ENCODE measurements around the gene AFAP1.

AFAP1 gene

DNA sequence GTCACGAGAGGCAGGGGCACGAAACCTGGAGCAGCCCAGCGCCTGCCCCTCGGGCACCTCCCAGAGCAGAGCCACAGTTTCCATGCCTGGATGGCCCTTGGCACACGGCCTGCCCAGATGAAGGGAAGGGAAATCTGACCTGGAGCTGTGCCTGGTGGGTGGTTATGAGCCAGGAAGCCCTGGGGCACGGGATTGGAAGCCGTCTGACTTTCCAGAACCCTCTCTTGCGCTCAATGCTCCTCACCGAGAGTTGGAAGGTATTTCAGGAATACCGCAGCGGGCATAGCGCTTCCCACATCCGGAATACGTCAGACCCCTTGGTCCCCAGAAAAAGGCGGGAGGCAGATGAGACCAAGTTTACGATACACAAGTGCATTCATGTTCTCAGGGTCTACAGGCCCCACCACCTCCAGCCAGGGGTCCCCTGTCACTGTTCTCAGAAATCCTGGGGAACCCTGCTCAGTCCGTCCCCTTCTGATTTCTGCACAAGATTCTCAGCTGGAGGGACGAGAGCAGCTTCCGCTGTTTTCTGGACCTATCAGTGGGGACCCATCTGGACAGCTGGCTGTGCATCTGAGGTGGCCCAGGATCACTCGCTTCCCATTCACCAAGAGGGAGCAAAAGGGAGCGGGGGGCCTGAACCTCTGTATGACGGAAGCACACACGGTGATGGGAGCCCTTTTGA, 172.9 kb downstream of the AFAP1 start:
- DNase-seq (ENCODE audit: low spot score): no peak
- TF ChIP-seq, protein P1, sequence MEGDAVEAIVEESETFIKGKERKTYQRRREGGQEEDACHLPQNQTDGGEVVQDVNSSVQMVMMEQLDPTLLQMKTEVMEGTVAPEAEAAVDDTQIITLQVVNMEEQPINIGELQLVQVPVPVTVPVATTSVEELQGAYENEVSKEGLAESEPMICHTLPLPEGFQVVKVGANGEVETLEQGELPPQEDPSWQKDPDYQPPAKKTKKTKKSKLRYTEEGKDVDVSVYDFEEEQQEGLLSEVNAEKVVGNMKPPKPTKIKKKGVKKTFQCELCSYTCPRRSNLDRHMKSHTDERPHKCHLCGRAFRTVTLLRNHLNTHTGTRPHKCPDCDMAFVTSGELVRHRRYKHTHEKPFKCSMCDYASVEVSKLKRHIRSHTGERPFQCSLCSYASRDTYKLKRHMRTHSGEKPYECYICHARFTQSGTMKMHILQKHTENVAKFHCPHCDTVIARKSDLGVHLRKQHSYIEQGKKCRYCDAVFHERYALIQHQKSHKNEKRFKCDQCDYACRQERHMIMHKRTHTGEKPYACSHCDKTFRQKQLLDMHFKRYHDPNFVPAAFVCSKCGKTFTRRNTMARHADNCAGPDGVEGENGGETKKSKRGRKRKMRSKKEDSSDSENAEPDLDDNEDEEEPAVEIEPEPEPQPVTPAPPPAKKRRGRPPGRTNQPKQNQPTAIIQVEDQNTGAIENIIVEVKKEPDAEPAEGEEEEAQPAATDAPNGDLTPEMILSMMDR (IDR thresholded peaks at IDR 0.05; ENCODE audit: extremely low read depth, missing control alignments): no peak

DNA sequence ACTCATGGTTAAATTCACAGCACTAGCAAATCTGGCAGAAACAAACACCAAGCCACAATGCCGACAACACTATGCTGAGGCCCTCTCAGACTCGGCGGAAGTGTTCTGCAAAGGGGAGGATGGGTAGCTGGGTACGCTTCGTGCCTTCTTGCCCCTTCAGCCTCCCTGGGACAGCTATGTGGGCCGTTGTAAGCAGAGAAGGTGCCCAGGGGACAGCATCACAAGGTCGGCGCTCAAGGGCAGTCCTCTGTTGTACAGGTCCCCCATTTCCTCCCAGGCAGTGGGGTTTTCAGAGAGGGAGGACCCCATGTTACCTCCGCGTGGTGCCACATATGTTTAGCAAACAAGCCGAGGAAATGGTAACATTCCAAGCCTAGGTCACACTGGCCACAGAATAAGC, 173.6 kb downstream of the AFAP1 start:
- TF ChIP-seq, protein P1 (IDR thresholded peaks at IDR 0.05; ENCODE audit: extremely low read depth, missing control alignments): no peak
- DNase-seq (ENCODE audit: low spot score): no peak

DNA sequence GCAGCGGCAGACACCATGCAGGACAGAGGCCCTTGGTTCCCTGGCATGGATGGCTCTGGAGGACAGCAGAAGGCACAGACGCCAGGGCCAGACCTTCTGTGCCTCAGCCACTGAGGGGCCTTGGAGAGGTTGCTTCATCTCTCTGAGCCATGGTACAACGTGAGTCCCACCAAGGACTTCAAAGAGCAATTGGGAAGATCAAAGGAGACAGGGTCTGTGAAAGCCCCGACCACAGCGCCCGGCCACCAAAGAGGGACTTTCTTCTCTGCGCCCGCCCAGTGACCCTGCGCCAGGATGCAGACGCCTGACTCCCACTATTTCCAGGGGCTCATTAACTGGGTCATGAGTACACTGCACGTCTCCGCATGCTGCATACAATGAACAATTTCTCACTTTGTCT, 174.0 kb downstream of the AFAP1 start:
- DNase-seq (ENCODE audit: low spot score): no peak
- TF ChIP-seq, protein P1 (IDR thresholded peaks at IDR 0.05; ENCODE audit: extremely low read depth, missing control alignments): no peak

DNA sequence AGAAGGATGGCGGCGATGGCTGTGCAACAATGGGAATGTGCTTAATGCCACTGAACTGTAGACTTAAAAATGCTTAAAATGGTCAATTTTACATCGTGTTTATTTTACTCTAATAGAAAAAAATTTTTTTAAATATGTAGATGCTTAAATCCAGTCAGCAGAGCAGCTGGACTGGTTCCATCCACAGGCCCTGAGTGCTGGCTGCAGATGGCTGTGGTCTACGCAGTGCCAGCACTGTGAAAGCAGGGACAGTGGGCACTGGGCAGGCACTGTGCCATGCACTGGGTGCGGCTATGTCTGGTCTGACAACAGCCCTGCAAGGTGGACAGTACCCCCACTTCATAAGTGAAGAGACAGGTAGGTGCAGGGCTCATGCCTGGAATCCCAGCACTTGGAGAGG, 175.2 kb downstream of the AFAP1 start:
- DNase-seq (ENCODE audit: low spot score): no peak
- TF ChIP-seq, protein P1 (IDR thresholded peaks at IDR 0.05; ENCODE audit: extremely low read depth, missing control alignments): no peak

DNA sequence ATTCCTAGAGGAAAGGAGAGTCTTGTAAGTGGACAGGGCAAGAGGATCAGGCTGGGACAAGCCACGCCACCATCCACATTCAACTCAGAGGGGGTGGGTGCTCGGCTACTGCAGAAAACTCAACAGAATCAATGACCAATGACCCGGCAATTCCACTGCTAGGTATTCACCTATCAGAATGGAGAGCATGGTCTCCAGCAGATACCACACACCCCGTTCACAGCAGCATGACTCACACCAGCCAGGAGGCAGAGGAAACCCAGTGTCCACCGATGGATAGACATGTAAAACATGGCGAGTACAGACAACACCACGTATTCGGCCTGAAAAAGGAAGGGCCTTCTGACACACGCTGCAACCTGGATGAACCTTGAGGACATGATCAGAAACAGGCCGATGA, 175.9 kb downstream of the AFAP1 start:
- TF ChIP-seq, protein P1 (IDR thresholded peaks at IDR 0.05; ENCODE audit: extremely low read depth, missing control alignments): no peak
- no peak for DNase-seq (ENCODE audit: low spot score)

DNA sequence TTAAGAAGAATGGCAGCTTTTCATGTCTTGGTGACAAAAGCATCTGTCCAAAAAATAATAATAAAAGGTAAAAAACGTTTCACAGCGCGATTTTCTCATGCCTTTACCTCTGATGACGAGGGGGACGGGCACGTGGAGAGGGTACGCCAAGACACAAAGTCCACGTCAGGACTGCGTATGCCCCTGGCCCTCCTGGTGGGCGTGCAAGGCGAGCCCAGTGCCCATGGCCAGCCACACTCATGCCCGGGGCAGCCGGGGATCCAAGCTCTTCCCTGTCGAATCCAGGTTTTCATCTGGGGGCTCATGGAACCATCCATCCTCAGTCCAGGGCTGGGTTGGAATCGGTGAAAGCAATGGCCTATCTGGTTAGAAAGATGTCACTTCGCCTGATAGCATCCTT, 176.6 kb downstream of the AFAP1 start:
- no peak for DNase-seq (ENCODE audit: low spot score)
- TF ChIP-seq, protein P1 (IDR thresholded peaks at IDR 0.05; ENCODE audit: extremely low read depth, missing control alignments): no peak

DNA sequence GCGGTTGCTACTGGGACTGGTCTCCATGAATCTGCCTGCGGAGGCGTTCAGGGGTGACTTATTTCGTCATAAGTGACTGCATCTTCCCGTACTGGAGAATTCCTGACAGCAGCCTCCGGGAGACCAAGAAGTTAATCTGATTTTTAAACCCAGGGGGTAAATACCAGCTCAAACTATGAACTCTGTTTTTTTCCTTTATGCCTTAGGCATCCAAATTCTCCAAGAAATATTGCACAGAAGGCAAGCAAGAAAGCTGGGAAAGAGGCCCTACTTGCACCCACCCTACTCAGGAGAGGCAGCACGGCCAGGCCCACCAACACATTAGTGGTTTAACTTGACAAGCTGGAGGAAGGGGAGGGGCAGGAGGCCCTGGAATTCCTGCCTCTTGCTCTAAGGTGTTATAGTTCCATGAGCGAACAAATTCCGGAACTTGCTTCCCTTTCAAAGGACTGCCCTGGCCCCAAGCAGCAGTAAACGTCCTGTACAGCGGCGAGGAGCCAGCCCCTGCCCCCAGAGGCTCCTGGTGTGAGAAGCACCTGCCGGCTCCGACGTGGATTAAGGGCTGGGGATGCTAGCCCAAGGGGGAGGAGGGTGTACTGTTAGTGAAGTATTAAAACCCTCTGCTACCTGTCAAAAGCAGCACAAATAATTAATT, 177.2 kb downstream of the AFAP1 start:
- TF ChIP-seq, protein P1 (IDR thresholded peaks at IDR 0.05; ENCODE audit: extremely low read depth, missing control alignments): no peak
- no peak for DNase-seq (ENCODE audit: low spot score)
